ENCODE measurements around the gene WNT7B. TPM values are rescaled to one million over a fixed set of nuclear protein-coding genes. Genes with fewer than 3 reads are reported as not detected.

WNT7B gene
- total and polyA plus RNA-seq, 2 of the 8 experiments (the other 6 are each of a cell fraction or from before 2014, with no cell fraction given), result 0.14 to 0.24 TPM

GRCh38 chr22:45896964-45897538 lies 79.9 kb downstream of the WNT7B start:
- POLR2A ChIA-PET (ENCODE audit: partially characterized antibody), result interaction anchor here (1.1 to 2.0 kb wide), 2 partner anchors 9 to 18 kb away, joined by 3 to 5 read pairs; no protein-coding TSS in a partner anchor
- Histone ChIP-seq H3K9ac (replicated peaks in 1 of 4; ENCODE audit: extremely low read depth in 1 of 4, low read depth in 3 of 4, low read length in 3 of 4) (no peak overlapping the region), H2AK5ac (ENCODE audit: low read depth, low read length) (no peak overlapping the region; the same call in 1 of the 2 replicates), H4K20me1 (replicated peaks in 1 of 2; ENCODE audit: control insufficient read depth in 1 of 2, insufficient read depth in 2 of 2, low read length in 2 of 2) (peaks cover 0 to 2% of the 10 kb centered on the region in 2 experiments), H3K79me1 (ENCODE audit: low read depth, low read length) (no peaks in the 10 kb centered on the region), H3K36me3 (ENCODE audit: control insufficient read depth in 2 of 4, insufficient read depth in 4 of 4, low read length in 3 of 4) (no peaks in the 10 kb centered on the region), H3K23ac (ENCODE audit: insufficient read length) (no peak overlapping the region), H2BK5ac (ENCODE audit: low read depth, low read length) (peak overlapping the region; percentile 74; the same call in 1 of the 2 replicates), H2AFZ (ENCODE audit: low read length) (peak overlapping the region; percentile 73), H2BK20ac (ENCODE audit: low read length) (0 out of 2 replicates have a peak overlapping the region, but pooled peaks have one; percentile 15), H3K4me1 (replicated peaks in 1 of 4; ENCODE audit: control insufficient read depth in 3 of 4, insufficient read depth in 4 of 4, low read length in 3 of 4) (peaks cover 0 to 20% (median 13%) of the 10 kb centered on the region in 4 experiments; a peak in 6 of 7 replicates), H4K5ac (ENCODE audit: insufficient read length, low read depth, low read length) (no peak overlapping the region), H4K91ac (replicated peaks; ENCODE audit: insufficient read length, low read length) (peak overlapping the region; percentile 79), H3K79me2 (ENCODE audit: control insufficient read depth in 1 of 2, insufficient read depth in 2 of 2, low read length in 2 of 2) (no peaks in the 10 kb centered on the region), H3K27me3 (replicated peaks in 1 of 4; ENCODE audit: control insufficient read depth in 3 of 4, extremely low read depth in 1 of 4, insufficient read depth in 3 of 4, low read length in 3 of 4) (peaks cover 0 to 5% (median under 1%) of the 10 kb centered on the region in 4 experiments; a peak in 3 of 7 replicates), H3K18ac (ENCODE audit: extremely low read depth, low read length) (peak overlapping the region; percentile 81), H2BK15ac (ENCODE audit: low read length) (no peak overlapping the region), H2BK120ac (replicated peaks; ENCODE audit: low read depth, low read length) (peak overlapping the region; percentile 4), H3K56ac (replicated peaks; ENCODE audit: insufficient read length, low read depth, low read length) (no peak overlapping the region), H4K8ac (ENCODE audit: extremely low read depth, insufficient read depth, low read length) (peak overlapping the region; percentile 82), H3K9me3 (ENCODE audit: insufficient read depth in 2 of 2, low read depth in 1 of 2, low read length in 1 of 2) (no peaks in the 10 kb centered on the region), H2BK12ac (ENCODE audit: low read depth, low read length) (peak overlapping the region; percentile 77), H3K14ac (ENCODE audit: insufficient read length) (no peak overlapping the region), H3K4me3 (ENCODE audit: extremely low read depth in 1 of 4, insufficient read depth in 2 of 4, low read depth in 3 of 4, low read length in 4 of 4) (no peak overlapping the region), H3K4me2 (ENCODE audit: insufficient read depth in 1 of 2, low read depth in 2 of 2, low read length in 2 of 2) (peak overlapping the region; percentile 35 to 38; a peak in 2 of 4 replicates), H3K4ac (replicated peaks; ENCODE audit: insufficient read length, low read depth, low read length) (no peak overlapping the region), H3K23me2 (ENCODE audit: low read depth, low read length) (no peaks in the 10 kb centered on the region; the same call in 1 of the 2 replicates), H3K27ac (ENCODE audit: low read depth, low read length) (no peak overlapping the region)
- WGBS, 2 experiments (ENCODE audit: extremely low coverage in 1 of 2, insufficient coverage in 1 of 2, insufficient read length in 1 of 2, insufficient replicate concordance in 2 of 2, low coverage in 1 of 2, low lambda C conversion rate in 2 of 2, missing lambda C conversion rate in 1 of 2), result 92% methylated on average over 4 of the region's 5 CpGs; no CpG with 5 or more reads in 1 of the 2 experiments
- FAIRE-seq, result no peak
- no peak for DNase-seq (ENCODE audit: low read depth in 1 of 2, low spot score in 2 of 2)
- TF ChIP-seq KDM1A (IDR thresholded peaks at IDR 0.05; ENCODE audit: borderline replicate concordance, low read length) (no peak), SIN3A (conservative IDR thresholded peaks at IDR 0.05 in 1 of 2, IDR thresholded peaks at IDR 0.05 in 1 of 2; ENCODE audit: low read depth in 1 of 2, low read length in 2 of 2) (no peak), USF2 (IDR thresholded peaks at IDR 0.05; ENCODE audit: low read length) (no peak)
- CTCF ChIA-PET (ENCODE audit: partially characterized antibody), result interaction anchor here (1.1 to 6.6 kb wide), 5 partner anchors 10 to 116 kb away, joined by 4 to 39 read pairs (median 7); no protein-coding TSS in a partner anchor
